NT2/D1 (cell line): ENCODE results near the gene ACO2.
"Not testable (repeated sequence)": the region's sequence is repeated elsewhere in the genome, so short reads cannot be mapped to it uniquely, and the experiment has no call there.

Experiments
- DNase-seq: peaks from one replicate; pipeline ENCODE4 v3.0.0-alpha.2; 2011; ENCODE audit warnings: low read depth, low spot score
- H3K27me3 ChIP-seq: 2 replicates; pipeline ENCODE4 v1.6.0; 2011; ENCODE audit warnings: mild to moderate bottlenecking; ENCODE audit not compliant: insufficient read length, insufficient read depth
- H3K36me3 ChIP-seq: 2 replicates; pipeline ENCODE4 v1.6.1; 2011; ENCODE audit warnings: mild to moderate bottlenecking, low read length, mixed read lengths; ENCODE audit not compliant: insufficient read depth, insufficient read length
- H3K4me1 ChIP-seq: 2 replicates; pipeline ENCODE4 v1.5.1; 2011; ENCODE audit not compliant: insufficient read depth, insufficient read length
- H3K4me3 ChIP-seq: 2 replicates; pipeline ENCODE4 v1.5.1; 2011; ENCODE audit warnings: low read depth; ENCODE audit not compliant: insufficient read length
- H3K9ac ChIP-seq: 2 replicates; pipeline ENCODE4 v1.6.0; 2011; ENCODE audit warnings: low read depth; ENCODE audit not compliant: insufficient read length
- H3K9me3 ChIP-seq: 2 replicates; pipeline ENCODE4 v1.5.1; 2011; ENCODE audit warnings: mild to moderate bottlenecking, low read length; ENCODE audit not compliant: insufficient read depth
- SUZ12 ChIP-seq: IDR thresholded peaks from 2 replicates; pipeline ENCODE4 v1.6.1; 2011; ENCODE audit not compliant: insufficient read length, insufficient read depth; ENCODE audit errors: extremely low read depth
- YY1 ChIP-seq: IDR thresholded peaks from 2 replicates; pipeline ENCODE4 v1.6.1; 2011; ENCODE audit not compliant: insufficient read length, insufficient read depth
- ZNF274 ChIP-seq: IDR thresholded peaks from 2 replicates; pipeline ENCODE4 v1.6.1; 2011; ENCODE audit warnings: mild to moderate bottlenecking, low read depth, low read length

Gene ACO2

DNA sequence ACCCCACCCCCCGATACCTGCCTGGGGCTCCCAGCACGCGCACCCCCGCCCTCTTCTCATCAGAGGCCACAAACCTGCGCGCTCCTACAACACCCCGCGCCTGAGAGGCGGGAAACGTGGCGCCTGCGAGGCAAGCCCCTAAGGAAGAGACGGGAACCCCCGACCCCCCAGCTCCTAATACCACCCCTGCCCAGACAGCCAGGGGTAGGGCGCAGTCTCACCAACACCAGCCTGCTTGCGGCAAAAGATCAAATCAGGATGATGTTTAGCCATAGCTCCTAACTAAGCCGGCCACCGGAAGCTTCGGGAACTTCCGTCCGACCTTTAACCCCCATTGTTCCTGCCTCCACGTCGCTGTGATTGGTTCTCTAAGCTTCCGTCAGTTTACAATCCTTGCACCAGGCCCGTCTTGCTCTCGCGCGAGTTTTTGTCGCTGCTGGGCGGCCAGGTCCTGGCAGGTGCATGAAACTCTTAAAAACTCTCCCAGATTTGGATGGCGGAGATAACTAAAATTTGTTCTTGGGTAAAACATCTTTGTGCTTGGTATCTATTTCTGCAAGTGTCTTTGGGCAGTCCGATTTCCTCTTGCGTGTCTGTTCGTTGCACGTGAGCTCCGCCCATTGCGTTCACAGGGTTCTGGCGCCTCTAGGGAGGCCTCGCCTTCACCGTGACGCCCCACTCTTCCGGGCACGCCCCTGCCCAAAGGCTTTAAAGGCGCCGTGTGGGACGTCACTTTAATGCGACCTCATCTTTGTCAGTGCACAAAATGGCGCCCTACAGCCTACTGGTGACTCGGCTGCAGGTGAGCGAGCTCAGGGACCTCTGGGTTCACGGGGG lies at the start of gene ACO2, which contains the start of gene PHF5A:
Gene ACO2 (plus strand): TSS at position 737 of the 837 bp plus-strand sequence. CDS start 30 bp downstream, at position 767.
Gene PHF5A (minus strand): TSS at position 312 of the 837 bp plus-strand sequence. CDS start 39 bp downstream, at position 273.
- Histone ChIP-seq H3K4me3 (peak within 1 kb of the TSS; percentile 73), H3K36me3 (peaks cover 61% of the 10 kb centered on the region), H3K9me3 (no peaks in the 10 kb centered on the region), H3K4me1 (no peaks in the 10 kb centered on the region), H3K9ac (peak within 1 kb of the TSS; percentile 84), H3K27me3 (no peaks in the 10 kb centered on the region)
- TF ChIP-seq SUZ12 (no peak), YY1 (peak; percentile 89), ZNF274 (no peak)
- DNase-seq, result peak; percentile 94

DNA sequence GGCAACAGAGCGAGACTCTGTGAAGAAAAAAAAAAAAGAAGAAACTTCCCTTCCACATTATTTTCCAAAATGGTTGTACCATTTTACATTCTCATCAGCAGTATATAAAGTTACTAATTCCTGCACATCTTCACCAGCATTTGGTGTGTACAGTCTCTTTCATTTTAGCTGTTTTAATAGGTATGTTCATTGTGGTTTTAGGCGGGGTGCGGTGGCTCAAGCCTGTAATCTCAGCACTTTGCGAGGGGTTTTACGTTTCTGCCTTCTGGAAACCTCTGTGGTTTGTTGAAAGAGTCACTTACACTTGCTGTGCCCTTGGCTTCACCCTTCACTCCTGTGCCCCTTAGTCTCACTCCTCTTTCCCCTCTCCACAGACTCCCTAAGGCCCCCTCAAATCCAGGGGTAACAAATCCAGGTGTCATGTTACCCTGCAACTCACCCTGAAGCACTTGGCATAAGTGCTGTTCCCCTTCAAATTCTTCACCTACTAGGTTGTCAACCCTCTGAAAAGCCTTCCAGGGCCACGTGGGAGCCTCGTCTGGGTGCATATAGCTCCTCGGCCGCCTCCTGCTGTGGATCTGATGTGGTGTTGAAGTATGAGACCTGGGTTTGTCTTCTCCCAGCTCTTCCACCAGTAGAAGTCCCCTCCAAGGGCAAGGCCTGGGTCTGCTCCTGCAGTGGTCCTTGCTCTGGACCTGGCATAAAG lies 43.1 kb upstream of the ACO2 start:
- DNase-seq, result no peak

DNA sequence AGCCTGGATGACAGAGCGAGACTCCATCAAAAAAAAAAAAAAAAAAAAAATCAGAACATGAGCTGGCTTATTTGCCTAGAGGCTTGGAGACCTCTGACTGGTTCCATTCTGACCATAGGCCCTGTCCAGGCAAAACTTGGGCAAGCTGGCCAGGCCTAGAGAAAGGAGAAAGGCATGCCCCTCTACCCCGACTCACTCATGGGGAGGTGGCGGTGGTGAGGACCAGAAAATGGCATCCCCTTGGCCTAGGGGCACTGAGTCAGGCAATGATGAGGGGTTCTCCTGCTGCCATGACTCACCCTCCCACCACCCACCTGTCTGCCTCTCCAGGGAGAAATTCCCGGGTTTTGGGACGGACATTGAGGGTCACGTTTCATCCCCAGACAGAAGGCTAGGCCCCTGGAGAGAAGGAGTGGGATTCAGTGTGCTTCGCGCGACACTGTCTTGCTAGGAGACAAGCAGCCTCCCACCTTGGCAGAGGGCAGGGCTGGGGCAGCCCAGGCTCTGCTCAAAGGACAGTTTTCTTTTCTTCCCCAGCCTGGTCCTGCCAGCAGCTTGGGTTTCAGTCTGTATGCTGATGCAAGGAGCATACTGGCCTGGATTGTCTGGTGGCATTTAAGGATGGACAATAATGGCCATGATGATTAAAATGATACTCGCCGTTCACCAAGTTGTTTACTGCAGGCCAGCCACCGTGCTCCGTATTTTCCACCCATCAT lies 39.5 kb upstream of the ACO2 start:
- no peaks in the 10 kb centered on the region for H3K27me3 ChIP-seq
- H3K4me3 ChIP-seq, result no peak overlapping the region
- H3K4me1 ChIP-seq, result peaks cover 2% of the 10 kb centered on the region
- DNase-seq, result no peak
- H3K9me3 ChIP-seq, result no peaks in the 10 kb centered on the region
- TF ChIP-seq YY1 (no peak), ZNF274 (no peak), SUZ12 (no peak)
- peaks cover 13% of the 10 kb centered on the region for H3K36me3 ChIP-seq
- H3K9ac ChIP-seq, result no peak overlapping the region

More for the DNA sequence above, 43.1 kb upstream of the ACO2 start:
- Histone ChIP-seq H3K4me3 (no peak overlapping the region), H3K4me1 (peaks cover 2% of the 10 kb centered on the region), H3K36me3 (peaks cover 10% of the 10 kb centered on the region), H3K9me3 (no peaks in the 10 kb centered on the region), H3K27me3 (no peaks in the 10 kb centered on the region), H3K9ac (no peak overlapping the region)
- TF ChIP-seq ZNF274, result no peak
- TF ChIP-seq SUZ12, result no peak
- no peak for TF ChIP-seq YY1

DNA sequence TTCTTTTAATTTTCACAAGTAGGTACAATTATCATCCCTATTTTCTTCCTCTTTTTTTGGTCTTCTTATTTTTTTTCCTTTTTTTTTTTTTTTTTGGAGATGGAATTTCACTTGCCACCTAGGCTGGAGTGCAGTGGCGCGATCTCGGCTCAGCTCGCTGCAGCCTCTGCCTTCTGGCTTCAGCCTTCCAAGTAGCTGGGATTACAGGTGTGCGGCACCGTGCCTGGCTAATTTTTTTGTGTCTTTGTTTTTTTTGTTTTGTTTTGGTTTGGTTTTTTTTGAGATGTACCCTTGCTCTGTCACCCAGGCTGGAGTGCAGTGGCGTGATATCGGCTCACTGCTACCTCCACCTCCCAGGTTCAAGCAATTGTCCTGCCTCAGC lies 39.0 kb upstream of the ACO2 start:
- no peak for DNase-seq
- TF ChIP-seq ZNF274 (no peak), SUZ12 (no peak), YY1 (no peak)
- peaks cover 2% of the 10 kb centered on the region for H3K4me1 ChIP-seq
- H3K4me3 ChIP-seq, result no peak overlapping the region
- peaks cover 18% of the 10 kb centered on the region for H3K36me3 ChIP-seq
- H3K27me3 ChIP-seq, result no peaks in the 10 kb centered on the region
- no peaks in the 10 kb centered on the region for H3K9me3 ChIP-seq
- no peak overlapping the region for H3K9ac ChIP-seq

DNA sequence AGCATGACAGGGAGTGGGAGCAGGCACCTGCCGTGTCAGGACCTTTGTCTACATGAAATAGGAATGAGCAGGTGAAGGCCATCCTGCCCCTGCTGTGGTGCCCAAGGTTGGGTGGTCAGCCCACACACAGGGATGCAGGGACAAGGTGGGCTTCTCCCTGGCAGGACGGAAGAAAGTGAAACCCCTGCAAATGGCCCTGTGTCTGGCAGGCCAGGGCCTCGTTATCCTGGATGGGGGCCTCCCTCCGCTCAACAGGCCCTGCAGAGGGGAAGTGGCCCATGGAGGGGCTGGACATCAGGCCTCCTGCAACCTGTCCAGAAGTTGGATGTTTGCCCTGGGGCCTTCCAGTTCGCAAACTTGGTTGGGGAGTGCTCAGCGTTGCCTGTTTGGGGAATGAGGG lies 37.3 kb upstream of the ACO2 start:
- Histone ChIP-seq H3K9me3 (no peaks in the 10 kb centered on the region), H3K4me3 (no peak overlapping the region), H3K4me1 (peaks cover 2% of the 10 kb centered on the region), H3K9ac (no peak overlapping the region), H3K36me3 (peaks cover 34% of the 10 kb centered on the region), H3K27me3 (no peaks in the 10 kb centered on the region)
- TF ChIP-seq ZNF274 (no peak), SUZ12 (no peak), YY1 (no peak)
- DNase-seq, result no peak

DNA sequence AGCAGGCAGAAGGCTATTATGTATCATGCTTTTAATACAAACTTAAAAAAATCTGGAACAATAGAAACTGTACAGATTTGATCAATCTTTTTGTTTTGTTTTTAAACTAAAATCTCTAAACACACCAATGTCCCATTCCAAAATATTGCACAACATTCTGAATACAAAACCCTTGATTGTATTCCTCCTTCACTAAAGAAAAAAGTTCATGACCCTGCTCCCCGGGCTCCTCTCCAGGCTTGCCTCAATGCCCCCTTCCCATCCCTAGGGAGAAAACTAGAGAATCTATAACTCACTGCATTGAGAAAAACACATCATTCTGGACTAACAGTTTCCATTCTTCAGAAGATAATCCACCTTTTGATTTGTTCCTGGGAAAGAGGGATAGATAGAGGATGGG lies 35.4 kb upstream of the ACO2 start:
- H3K36me3 ChIP-seq, result peaks cover 45% of the 10 kb centered on the region
- not testable (repeated sequence) for DNase-seq, H3K4me3 ChIP-seq, H3K4me1 ChIP-seq, H3K27me3 ChIP-seq, H3K9me3 ChIP-seq, H3K9ac ChIP-seq

DNA sequence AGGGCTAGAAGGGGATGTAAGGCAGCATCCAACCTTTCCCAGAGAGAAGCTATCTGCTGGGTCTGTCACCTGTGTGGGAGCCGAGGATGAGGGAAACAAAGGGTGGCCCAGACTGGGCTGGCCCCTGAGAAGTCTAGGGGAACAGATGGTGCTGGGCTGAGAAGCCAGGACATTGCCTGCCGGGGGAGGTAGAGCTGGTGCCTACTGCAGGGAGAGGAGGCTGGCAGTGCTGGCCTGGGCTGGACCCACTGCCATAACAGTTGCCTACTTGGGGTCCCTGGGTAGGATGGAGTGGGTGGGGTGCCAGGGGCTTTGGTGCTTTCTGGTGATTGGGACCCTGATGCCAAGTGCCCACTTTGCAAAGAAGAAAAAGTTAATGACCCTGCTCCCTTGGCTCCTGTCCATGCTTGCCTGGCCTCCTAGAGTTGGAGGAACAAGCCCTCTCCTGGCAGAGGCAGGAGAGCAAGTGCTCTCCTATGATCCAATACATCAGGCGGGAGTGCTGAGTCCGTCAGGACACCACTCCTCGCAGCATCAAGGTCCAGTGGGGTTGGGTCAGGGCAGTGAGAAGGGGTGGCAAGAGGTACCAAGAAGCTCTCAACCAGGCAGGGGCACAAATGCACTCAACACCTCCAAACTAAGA lies 34.4 kb upstream of the ACO2 start:
- H3K36me3 ChIP-seq, result peaks cover 52% of the 10 kb centered on the region
- not testable (repeated sequence) for H3K27me3 ChIP-seq, H3K9ac ChIP-seq, H3K4me3 ChIP-seq, H3K9me3 ChIP-seq, DNase-seq, H3K4me1 ChIP-seq
